Measurements from ENCODE around the gene FBH1. TPM values are rescaled to one million over a fixed set of nuclear protein-coding genes. Genes with fewer than 3 reads are reported as not detected.

The FBH1 gene
- total and polyA plus RNA-seq, 9 of the 15 experiments (the other 6 are each of a cell fraction or from before 2014, with no cell fraction given), result 13.4 to 108 (median 77.8) TPM

DNA sequence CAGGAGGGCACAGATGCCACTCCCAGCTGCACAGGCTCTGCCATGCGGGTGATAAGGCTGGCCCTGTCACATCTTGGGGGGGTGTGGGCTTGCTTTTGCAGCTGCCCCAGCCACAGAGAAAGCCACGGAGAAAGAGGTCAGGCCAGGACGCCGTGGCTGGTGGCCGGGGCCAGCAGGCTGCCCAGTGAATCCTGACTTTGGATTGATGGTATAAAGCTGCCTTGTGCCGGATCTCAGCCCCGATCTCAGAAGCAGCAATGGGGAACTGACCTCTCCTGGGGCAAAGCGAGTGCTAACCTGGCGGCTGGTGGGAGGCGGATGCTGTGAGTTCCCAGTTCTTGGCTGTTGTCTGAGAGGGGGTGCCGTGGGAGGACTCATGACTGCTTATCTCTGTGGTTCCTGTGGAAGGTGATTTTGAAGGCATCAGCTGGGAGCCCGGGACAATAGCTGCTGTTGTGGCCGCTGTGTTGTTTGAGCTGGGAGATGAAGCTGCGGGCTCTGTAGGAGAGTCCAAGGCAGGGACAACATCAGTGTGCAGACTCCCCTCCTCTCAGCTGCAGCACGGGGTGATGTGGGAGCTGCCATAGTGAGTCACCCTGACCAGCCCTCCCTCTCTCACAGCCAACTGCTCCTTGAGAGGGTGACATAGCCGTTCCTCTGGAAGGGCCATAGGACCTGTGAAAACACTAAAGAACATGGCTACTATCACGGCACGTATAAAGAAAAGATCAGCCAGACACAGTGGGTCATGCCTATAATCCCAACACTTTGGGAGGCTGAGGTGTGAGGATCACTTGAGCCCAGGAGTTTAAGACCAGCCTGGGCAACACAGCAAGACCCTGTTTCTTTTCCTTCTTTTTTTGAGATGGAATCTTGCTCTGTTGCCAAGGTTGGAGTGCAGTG is 70.3 kb downstream of the FBH1 start (continued):
- TF ChIP-seq HNRNPL (IDR thresholded peaks at IDR 0.05; ENCODE audit: low read depth, low read length) (no peak), ID3 (CRISPR knock-in tag; IDR thresholded peaks at IDR 0.05) (no peak), ID3 (tag; IDR thresholded peaks at IDR 0.05) (no peak), COPS2 (conservative IDR thresholded peaks at IDR 0.05) (no peak), BHLHE40 (IDR thresholded peaks at IDR 0.05; ENCODE audit: low read length) (peak; percentile 67), TAF9B (IDR thresholded peaks at IDR 0.05; ENCODE audit: partially characterized antibody) (no peak), GABPB2 (CRISPR knock-in tag; conservative IDR thresholded peaks at IDR 0.05) (no peak), SMARCA4 (IDR thresholded peaks at IDR 0.05) (peak; percentile 44; the same call in 1 of the 2 replicates), ERF (CRISPR knock-in tag; IDR thresholded peaks at IDR 0.05) (no peak), CEBPB (tag; IDR thresholded peaks at IDR 0.05) (no peak), MCM7 (IDR thresholded peaks at IDR 0.05) (no peak), BRD4 (IDR thresholded peaks at IDR 0.05) (no peak), MAX (CRISPR knock-in tag; IDR thresholded peaks at IDR 0.05) (peak; percentile 42), ZNF212 (CRISPR knock-in tag; IDR thresholded peaks at IDR 0.05) (no peak)
- TF ChIP-seq, protein P1, sequence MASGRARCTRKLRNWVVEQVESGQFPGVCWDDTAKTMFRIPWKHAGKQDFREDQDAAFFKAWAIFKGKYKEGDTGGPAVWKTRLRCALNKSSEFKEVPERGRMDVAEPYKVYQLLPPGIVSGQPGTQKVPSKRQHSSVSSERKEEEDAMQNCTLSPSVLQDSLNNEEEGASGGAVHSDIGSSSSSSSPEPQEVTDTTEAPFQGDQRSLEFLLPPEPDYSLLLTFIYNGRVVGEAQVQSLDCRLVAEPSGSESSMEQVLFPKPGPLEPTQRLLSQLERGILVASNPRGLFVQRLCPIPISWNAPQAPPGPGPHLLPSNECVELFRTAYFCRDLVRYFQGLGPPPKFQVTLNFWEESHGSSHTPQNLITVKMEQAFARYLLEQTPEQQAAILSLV (tag; IDR thresholded peaks at IDR 0.05), result no peak
- TF ChIP-seq, protein P2, sequence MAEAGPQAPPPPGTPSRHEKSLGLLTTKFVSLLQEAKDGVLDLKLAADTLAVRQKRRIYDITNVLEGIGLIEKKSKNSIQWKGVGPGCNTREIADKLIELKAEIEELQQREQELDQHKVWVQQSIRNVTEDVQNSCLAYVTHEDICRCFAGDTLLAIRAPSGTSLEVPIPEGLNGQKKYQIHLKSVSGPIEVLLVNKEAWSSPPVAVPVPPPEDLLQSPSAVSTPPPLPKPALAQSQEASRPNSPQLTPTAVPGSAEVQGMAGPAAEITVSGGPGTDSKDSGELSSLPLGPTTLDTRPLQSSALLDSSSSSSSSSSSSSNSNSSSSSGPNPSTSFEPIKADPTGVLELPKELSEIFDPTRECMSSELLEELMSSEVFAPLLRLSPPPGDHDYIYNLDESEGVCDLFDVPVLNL (CRISPR knock-in tag; IDR thresholded peaks at IDR 0.05; ENCODE audit: low read depth), result no peak
- TF ChIP-seq, protein P3, sequence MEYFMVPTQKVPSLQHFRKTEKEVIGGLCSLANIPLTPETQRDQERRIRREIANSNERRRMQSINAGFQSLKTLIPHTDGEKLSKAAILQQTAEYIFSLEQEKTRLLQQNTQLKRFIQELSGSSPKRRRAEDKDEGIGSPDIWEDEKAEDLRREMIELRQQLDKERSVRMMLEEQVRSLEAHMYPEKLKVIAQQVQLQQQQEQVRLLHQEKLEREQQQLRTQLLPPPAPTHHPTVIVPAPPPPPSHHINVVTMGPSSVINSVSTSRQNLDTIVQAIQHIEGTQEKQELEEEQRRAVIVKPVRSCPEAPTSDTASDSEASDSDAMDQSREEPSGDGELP (CRISPR knock-in tag; IDR thresholded peaks at IDR 0.05; ENCODE audit: borderline replicate concordance), result peak; percentile 94
- TF ChIP-seq, protein P4, sequence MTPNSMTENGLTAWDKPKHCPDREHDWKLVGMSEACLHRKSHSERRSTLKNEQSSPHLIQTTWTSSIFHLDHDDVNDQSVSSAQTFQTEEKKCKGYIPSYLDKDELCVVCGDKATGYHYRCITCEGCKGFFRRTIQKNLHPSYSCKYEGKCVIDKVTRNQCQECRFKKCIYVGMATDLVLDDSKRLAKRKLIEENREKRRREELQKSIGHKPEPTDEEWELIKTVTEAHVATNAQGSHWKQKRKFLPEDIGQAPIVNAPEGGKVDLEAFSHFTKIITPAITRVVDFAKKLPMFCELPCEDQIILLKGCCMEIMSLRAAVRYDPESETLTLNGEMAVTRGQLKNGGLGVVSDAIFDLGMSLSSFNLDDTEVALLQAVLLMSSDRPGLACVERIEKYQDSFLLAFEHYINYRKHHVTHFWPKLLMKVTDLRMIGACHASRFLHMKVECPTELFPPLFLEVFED (CRISPR knock-in tag; conservative IDR thresholded peaks at IDR 0.05), result no peak
- TF ChIP-seq, protein P5, sequence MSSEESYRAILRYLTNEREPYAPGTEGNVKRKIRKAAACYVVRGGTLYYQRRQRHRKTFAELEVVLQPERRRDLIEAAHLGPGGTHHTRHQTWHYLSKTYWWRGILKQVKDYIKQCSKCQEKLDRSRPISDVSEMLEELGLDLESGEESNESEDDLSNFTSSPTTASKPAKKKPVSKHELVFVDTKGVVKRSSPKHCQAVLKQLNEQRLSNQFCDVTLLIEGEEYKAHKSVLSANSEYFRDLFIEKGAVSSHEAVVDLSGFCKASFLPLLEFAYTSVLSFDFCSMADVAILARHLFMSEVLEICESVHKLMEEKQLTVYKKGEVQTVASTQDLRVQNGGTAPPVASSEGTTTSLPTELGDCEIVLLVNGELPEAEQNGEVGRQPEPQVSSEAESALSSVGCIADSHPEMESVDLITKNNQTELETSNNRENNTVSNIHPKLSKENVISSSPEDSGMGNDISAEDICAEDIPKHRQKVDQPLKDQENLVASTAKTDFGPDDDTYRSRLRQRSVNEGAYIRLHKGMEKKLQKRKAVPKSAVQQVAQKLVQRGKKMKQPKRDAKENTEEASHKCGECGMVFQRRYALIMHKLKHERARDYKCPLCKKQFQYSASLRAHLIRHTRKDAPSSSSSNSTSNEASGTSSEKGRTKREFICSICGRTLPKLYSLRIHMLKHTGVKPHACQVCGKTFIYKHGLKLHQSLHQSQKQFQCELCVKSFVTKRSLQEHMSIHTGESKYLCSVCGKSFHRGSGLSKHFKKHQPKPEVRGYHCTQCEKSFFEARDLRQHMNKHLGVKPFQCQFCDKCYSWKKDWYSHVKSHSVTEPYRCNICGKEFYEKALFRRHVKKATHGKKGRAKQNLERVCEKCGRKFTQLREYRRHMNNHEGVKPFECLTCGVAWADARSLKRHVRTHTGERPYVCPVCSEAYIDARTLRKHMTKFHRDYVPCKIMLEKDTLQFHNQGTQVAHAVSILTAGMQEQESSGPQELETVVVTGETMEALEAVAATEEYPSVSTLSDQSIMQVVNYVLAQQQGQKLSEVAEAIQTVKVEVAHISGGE (CRISPR knock-in tag; IDR thresholded peaks at IDR 0.05), result 0 out of 6 replicates have a peak, but pooled peaks of 1 of the 3 experiments have one; percentile 21

Measured in K562 (cell line).